Measurements from ENCODE around the gene RAB3GAP2.

RAB3GAP2 gene

GRCh38 chr1:220290140-220290761 lies 18.0 kb upstream of the RAB3GAP2 start:
- H3K4me3 ChIP-seq (ENCODE audit: low read depth, low read length) = no peak overlapping the region
- no peak for DNase-seq (ENCODE audit: low read depth)
- TF ChIP-seq CTCF (IDR thresholded peaks at IDR 0.05; ENCODE audit: low read depth, low read length, missing control alignments) = no peak

GRCh38 chr1:220287129-220287528 lies 14.9 kb upstream of the RAB3GAP2 start:
- no peak for TF ChIP-seq CTCF (IDR thresholded peaks at IDR 0.05; ENCODE audit: low read depth, low read length, missing control alignments)
- no peak overlapping the region for H3K4me3 ChIP-seq (ENCODE audit: low read depth, low read length)
- DNase-seq (ENCODE audit: low read depth) = no peak

- no peak overlapping the region for H3K4me3 ChIP-seq (ENCODE audit: low read depth, low read length)
- DNase-seq (ENCODE audit: low read depth) = no peak
- no peak for TF ChIP-seq CTCF (IDR thresholded peaks at IDR 0.05; ENCODE audit: low read depth, low read length, missing control alignments)
Measured at GRCh38 chr1:220283625-220284024, 11.4 kb upstream of the RAB3GAP2 start.

GRCh38 chr1:220281159-220281574 lies 8.9 kb upstream of the RAB3GAP2 start:
- no peak for DNase-seq (ENCODE audit: low read depth)
- TF ChIP-seq CTCF (IDR thresholded peaks at IDR 0.05; ENCODE audit: low read depth, low read length, missing control alignments) = peak; percentile 32

GRCh38 chr1:220280249-220280648 lies 8.0 kb upstream of the RAB3GAP2 start:
- no peak for TF ChIP-seq CTCF (IDR thresholded peaks at IDR 0.05; ENCODE audit: low read depth, low read length, missing control alignments)
- DNase-seq (ENCODE audit: low read depth) = no peak
- H3K4me3 ChIP-seq (ENCODE audit: low read depth, low read length) = no peak overlapping the region

More at GRCh38 chr1:220281159-220281574, 8.9 kb upstream of the RAB3GAP2 start:
- no peak overlapping the region for H3K4me3 ChIP-seq (ENCODE audit: low read depth, low read length)

- TF ChIP-seq CTCF (IDR thresholded peaks at IDR 0.05; ENCODE audit: low read depth, low read length, missing control alignments) = no peak
- no peak for DNase-seq (ENCODE audit: low read depth)
- no peak overlapping the region for H3K4me3 ChIP-seq (ENCODE audit: low read depth, low read length)
Measured at GRCh38 chr1:220278991-220279390, 6.7 kb upstream of the RAB3GAP2 start.

- no peak for TF ChIP-seq CTCF (IDR thresholded peaks at IDR 0.05; ENCODE audit: low read depth, low read length, missing control alignments)
- DNase-seq (ENCODE audit: low read depth) = no peak
- no peak overlapping the region for H3K4me3 ChIP-seq (ENCODE audit: low read depth, low read length)
Measured at GRCh38 chr1:220275430-220275829, 3.2 kb upstream of the RAB3GAP2 start.
